Fibroblast of peridontal ligament (primary cell): ENCODE data around the gene LRMDA.

Experiments used
- DNase-seq: peaks from one replicate; pipeline ENCODE4 v3.0.0-alpha.2; 2010; ENCODE audit errors: extremely low read depth

The LRMDA gene

DNA sequence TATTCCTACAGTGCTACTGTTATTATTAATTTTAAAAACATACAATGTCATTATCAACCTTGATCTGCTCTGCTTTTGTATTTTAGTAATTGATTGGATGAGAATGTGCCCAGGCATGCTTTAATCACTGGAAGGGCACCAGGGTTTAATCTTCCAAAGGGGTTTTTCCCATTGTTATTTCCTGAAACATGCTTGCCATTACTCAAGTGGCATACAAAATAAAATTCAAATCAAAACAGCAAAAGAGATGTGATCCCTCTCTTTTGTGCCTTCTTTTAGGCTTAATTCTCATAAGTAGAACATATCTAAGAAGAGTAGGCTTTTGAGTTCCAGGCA, 963.3 kb downstream of the LRMDA start:
- no peak for DNase-seq

DNA sequence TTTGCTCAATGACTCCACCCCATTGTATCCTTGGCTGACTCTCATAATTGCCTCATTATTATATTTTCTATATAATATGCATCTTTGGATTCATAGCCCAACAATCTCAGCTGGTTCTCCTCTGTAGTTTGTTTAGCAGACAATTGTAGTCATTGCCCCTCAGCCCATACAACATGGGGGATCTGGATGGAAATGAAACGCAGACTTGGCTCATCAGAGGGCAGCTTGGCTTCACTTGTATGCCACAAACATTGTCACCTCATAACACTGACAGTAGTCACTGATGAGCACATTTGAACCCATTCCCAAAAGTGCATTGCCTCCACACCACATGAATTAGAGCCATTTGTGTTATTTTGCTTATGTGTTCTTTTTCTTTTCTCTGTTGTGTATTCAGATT, 963.8 kb downstream of the LRMDA start:
- no peak for DNase-seq

GRCh38 chr10:76396134-76396533, 964.7 kb downstream of the LRMDA start:
- DNase-seq: no peak

- peak; percentile 55 for DNase-seq
These were observed 966.0 kb downstream of the LRMDA start for GRCh38 chr10:76397181-76398042.

- peak; percentile 78 for DNase-seq
These were observed 966.8 kb downstream of the LRMDA start for GRCh38 chr10:76398043-76398710.

DNA sequence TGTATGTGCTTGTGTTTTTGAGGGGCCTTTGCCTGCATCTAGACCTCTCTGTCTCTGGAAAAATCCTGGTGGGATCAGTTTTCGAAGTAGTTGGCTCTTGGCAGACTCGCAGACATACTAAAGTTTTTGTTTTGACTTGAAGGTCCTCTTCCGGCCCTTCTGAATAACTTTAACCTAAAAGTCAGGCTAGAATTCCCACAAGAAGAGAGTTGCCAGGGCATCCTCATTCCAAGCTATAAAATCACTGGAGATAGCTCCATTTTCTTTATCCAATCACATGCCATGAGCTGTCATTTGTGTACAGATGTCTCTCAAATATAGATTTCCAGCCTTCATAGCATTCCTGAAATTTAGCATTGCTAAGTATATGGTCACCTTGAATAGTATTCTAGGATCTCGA, 967.8 kb downstream of the LRMDA start:
- peak; percentile 60 for DNase-seq

DNA sequence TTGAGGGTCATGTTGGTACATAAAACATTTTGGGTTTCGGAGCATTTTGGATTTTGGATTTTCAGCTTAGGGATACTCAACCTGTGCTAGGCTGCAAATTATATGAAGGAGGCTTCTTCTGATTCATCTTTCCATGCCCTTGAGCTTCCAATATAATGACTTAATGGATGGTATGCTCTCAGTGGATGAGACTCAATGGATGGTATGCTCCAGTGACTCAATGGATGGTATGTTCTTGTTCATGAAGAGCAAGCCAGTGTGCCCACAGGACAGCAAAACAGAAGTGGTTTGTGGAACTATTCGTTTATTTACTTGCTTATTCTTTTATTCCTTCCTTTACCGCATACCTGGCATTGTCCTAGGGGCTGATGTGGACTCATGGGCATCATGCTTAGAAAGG, 969.6 kb downstream of the LRMDA start:
- DNase-seq: no peak

DNA sequence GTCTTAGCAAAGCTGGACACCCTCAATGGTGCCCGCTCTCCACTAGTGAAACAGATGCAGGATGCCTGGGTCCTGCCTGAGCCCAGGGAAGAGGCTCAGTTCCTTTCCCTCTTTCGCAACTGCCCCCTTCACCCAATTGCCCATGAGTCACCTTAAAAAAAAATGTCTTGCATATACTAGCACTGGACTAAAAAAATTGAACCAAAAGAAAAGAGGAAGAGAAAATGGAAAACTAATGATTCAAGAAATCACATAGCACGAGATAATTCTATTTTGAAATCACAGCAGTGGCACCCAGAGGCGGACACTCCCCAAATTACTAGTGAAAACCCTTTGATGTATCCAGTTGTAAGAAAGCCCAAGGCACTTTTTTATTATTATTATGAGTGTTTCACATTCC, 972.5 kb downstream of the LRMDA start:
- peak; percentile 74 for DNase-seq

GRCh38 chr10:76404531-76404930, 973.1 kb downstream of the LRMDA start:
- no peak for DNase-seq

DNA sequence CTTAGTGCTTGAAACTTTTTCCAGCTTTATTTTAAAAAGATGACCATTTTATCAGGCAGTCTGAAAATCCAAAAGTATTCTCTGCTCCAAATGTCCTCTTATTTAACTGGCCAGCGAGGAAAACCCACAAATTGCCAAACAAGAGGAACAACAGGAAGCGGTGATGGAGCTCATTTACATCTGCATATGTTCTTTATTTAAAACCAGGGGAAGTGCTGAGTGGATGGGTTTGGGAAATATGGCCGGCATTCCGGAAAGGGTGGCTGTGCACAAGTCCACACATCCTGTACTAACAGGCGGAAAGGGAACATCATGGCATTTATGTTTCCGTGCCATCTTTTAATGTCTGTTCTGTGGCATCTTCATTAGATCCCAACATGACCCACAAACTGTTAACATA, 974.5 kb downstream of the LRMDA start:
- peak; percentile 30 for DNase-seq

DNA sequence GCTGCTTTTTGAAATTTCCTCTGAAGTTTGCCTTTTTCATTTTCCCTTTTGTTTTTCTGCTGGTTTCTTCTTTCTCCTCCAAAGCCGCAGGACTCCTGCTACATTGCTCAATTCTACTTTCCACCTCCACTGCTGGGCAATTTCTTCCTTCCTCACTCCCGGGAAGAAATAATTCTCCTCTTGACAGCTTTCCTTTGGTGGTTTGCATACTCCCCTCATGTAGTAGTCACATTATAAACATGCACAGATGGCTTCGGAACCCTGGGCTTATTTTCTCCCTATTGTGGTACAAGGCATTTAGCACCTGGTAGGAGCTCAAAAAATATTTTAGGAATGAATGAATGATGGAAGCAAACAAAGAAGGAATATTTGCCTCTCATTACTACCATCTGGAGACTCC, 977.2 kb downstream of the LRMDA start:
- DNase-seq: no peak

DNA sequence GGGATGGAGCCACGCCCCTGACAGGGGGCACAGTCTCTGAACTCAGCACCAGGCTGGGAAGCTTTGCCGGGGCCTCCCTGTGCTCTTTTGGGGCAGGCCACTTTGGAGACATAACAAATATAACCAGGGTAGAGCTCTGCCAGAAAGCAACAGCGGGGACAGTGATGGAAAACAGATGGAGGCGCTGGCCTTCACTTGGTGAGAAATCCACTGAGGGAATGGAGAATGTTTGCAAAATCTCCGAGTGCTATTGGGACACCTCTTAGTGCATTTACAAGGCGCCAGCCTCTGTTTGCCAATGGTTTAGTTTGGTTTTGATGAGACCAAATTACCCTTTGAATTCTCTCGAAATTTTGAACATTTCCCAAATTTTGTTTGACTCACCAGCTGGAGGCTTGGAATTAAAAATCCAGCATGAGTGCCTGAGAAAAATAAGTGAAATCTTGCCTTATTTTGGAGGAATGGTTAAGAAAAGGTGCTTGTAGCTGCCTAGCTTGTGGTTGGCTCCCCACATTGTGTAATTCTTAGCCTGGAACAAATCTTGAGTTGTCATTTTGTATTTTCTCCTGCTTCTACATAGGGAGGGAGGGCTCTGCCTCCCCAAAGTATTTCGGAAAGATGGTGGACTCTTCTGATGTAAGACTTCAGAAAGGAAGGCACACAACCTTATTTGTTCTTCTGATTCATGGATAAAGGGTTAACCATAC, 980.5 kb downstream of the LRMDA start:
- DNase-seq: peak; percentile 97

GRCh38 chr10:76415554-76415953, 984.1 kb downstream of the LRMDA start:
- no peak for DNase-seq

- DNase-seq: no peak
These were observed 985.2 kb downstream of the LRMDA start for GRCh38 chr10:76416642-76417041.

- DNase-seq: no peak
These were observed 989.3 kb downstream of the LRMDA start for GRCh38 chr10:76420725-76421124.

GRCh38 chr10:76422769-76423168, 991.3 kb downstream of the LRMDA start:
- DNase-seq: peak; percentile 71

GRCh38 chr10:76428551-76429367, 997.3 kb downstream of the LRMDA start:
- DNase-seq: peak; percentile 97

DNA sequence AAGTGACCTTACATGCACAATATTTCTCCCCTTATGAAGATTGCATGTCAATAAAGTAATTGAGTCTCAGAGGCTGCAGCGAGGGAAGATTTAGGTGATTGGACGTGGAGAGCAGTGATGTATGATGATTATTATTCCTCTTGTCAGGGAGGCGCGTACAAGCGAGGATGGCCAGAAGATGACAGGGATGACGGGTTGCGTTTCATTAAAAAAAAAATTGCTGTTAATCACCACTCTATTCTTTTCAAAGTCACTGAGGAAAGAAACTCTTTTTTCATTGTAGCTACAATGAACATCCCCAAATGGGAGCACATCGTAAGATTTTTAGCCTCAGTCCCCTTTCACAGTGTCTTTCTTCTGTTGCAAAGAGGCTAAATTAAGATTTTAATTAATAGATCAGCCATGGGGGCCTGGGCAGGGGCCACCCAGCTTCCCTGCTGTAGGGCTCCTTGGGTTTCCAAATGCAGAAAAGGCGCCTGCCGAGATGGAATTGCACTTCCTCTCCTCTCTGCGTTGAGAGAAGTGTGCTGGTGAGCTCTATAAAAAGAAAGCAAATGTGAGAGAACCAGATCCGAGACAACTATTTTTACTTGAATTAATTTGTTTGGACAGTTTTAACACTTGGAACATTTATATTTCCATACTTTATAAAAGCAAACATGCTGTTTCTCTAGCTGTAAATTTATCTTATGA, 998.1 kb downstream of the LRMDA start:
- DNase-seq: no peak

DNA sequence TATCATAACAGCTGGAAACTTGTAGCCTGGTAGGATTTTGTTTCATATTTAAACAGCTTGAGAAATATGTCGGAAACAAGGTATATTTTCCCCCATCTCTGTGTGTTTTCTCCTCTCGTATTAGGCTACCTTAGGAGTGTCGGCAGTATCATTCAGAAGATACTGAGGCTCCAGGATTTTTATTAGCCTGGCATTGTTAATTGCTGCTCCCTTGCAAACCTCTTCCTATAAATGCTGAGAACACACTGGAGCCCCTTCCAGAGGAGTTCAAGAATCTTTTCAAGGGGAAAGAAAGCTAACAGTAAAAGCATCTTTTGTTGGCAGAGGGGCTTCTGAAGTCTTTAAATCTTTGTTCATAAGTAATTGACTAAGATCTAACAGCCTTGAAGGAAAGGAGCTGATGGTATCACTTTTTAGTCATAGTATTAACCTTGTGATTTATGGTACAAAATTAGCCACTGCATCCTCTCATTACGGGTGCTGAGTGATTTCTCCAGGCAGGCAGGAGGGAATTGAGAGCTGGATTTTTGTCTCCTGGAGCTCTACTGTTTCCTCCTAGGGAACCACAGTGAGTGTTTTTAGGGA, 998.7 kb downstream of the LRMDA start:
- peak; percentile 27 for DNase-seq

- DNase-seq: peak; percentile 94
These were observed 1000.9 kb downstream of the LRMDA start for GRCh38 chr10:76432016-76433012.
